ENCODE measurements around the gene DLEC1.
"Not testable (repeated sequence)": the region's sequence is repeated elsewhere in the genome, so short reads cannot be mapped to it uniquely, and the experiment has no call there.

DLEC1 gene

GRCh38 chr3:38139652-38140051 lies 100.6 kb downstream of the DLEC1 start:
- no peak for DNase-seq

GRCh38 chr3:38140326-38141172 lies 101.5 kb downstream of the DLEC1 start:
- DNase-seq: no peak

DNA sequence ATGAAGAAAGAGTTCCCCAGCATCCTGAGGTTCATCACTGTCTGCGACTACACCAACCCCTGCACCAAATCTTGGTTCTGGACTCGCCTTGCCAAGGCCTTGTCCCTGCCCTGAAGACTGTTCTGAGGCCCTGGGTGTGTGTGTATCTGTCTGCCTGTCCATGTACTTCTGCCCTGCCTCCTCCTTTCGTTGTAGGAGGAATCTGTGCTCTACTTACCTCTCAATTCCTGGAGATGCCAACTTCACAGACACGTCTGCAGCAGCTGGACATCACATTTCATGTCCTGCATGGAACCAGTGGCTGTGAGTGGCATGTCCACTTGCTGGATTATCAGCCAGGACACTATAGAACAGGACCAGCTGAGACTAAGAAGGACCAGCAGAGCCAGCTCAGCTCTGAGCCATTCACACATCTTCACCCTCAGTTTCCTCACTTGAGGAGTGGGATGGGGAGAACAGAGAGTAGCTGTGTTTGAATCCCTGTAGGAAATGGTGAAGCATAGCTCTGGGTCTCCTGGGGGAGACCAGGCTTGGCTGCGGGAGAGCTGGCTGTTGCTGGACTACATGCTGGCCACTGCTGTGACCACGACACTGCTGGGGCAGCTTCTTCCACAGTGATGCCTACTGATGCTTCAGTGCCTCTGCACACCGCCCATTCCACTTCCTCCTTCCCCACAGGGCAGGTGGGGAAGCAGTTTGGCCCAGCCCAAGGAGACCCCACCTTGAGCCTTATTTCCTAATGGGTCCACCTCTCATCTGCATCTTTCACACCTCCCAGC lies 102.4 kb downstream of the DLEC1 start:
- DNase-seq: no peak

DNA sequence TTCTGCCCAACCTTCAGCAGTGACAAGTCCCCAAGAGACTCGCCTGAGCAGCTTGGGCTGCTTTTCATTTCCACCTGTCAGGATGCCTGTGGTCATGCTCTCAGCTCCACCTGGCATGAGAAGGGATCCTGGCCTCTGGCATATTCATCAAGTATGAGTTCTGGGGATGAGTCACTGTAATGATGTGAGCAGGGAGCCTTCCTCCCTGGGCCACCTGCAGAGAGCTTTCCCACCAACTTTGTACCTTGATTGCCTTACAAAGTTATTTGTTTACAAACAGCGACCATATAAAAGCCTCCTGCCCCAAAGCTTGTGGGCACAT lies 102.9 kb downstream of the DLEC1 start:
- no peak for DNase-seq

DNA sequence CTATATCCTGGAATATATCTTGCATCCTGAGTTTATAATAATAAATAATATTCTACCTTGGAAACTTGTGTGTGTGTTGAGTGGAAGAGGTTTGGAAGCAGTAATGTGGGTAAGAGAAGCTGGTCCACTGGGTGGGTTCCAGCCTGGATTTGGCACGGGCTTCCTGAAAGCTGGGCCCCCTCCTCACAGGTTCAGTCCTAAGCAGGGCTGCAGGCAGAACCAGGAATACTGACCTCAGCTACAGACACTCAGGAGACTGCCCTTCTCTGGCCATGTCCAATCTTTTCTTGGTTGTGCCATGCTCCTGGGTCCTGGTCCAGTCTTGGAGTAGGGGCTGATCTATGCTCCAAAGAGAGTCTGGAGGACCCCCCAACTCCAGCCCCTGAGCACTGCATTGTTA lies 104.0 kb downstream of the DLEC1 start:
- DNase-seq: no peak

DNA sequence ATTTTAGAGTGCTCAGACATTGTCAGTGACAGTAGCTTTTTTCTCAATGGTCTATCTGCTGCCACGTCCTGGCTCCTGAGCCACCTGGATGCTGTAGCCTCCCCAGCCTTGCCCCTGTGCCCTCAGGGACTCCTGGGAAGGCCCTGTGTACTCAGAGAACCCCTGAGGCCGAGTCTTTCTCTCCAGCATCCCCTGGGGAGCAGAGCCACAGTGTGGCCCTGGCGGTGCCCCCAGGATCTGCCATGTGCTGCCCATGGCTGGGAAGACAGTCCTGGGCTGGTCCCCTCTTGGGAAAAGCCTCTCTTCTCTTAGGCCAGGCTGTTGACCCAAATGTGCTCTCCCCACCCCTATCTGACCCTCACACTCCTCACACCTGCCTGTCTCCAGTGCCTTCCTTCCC lies 104.5 kb downstream of the DLEC1 start:
- no peak for DNase-seq

DNA sequence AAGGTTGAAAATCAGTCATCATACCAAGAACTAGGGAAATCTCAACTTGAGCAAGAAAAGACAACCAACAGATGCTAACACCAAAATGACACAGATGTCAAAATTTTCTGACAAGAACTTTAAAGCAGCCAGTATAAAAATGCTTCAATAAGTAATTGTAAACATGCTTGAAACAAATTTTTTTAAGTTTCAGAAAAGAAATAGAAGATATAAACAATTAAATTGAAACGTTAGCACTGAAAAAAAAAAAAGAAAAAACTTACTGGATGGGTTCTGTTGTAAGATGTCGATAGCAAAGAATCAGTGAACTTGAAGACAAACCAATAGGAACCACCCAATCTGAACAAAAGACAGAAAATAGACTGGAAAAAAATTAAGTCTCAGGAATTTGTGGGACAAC lies 107.5 kb downstream of the DLEC1 start:
- DNase-seq: no peak

GRCh38 chr3:38147421-38147820 lies 108.4 kb downstream of the DLEC1 start:
- DNase-seq: no peak

DNA sequence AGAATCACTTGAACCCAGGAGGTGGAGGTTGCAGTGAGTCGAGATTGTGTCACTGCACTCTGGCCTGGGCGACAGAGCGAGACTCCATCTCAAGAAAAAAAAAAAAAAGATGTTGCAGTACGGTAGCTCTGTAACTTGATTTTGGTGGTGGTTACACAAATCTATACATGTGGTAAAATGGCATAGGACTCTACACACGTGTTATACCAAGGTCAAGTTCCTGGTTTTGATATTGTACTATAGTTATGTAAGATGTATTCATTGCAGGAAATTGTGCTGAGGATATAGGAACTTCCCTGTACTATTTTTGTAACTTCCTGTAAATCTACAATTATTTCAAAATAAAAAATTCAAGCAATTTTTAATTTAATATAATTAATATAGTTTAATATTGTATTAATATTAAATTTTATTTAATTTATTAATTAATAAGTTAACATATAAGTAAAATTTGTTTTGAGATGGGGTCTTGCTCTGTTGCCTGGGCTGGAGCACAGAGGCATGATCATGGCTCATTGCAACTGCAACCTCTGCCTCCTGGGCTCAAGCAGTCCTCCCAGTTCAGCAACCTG lies 109.4 kb downstream of the DLEC1 start:
- no peak for DNase-seq

GRCh38 chr3:38149708-38150107 lies 110.7 kb downstream of the DLEC1 start:
- DNase-seq: no peak

GRCh38 chr3:38150780-38151528 lies 111.9 kb downstream of the DLEC1 start:
- no peak for DNase-seq

- peak; percentile 41 for DNase-seq
These were observed 112.8 kb downstream of the DLEC1 start for GRCh38 chr3:38151667-38152265.

- DNase-seq: no peak
These were observed 113.6 kb downstream of the DLEC1 start for GRCh38 chr3:38152609-38153008.

DNA sequence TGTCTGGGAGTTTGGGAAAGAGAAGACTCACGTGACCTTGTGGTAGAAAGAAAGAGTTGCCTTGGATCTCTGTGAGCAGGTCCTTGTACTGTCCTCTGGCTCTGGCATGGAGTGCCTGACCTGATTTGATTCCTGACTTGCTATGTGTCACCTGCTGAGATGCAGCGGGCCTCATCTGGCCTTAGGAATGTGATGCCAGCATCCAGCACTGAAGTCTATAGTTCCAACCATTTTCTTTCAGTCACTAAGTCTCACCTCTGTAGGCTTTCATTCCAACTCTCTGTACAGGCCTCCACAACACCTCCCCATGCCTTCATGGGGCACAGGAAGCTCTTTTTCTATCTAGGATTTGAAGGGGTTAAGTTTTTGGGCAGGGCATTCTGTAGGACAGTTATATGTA lies 114.2 kb downstream of the DLEC1 start:
- no peak for DNase-seq

DNA sequence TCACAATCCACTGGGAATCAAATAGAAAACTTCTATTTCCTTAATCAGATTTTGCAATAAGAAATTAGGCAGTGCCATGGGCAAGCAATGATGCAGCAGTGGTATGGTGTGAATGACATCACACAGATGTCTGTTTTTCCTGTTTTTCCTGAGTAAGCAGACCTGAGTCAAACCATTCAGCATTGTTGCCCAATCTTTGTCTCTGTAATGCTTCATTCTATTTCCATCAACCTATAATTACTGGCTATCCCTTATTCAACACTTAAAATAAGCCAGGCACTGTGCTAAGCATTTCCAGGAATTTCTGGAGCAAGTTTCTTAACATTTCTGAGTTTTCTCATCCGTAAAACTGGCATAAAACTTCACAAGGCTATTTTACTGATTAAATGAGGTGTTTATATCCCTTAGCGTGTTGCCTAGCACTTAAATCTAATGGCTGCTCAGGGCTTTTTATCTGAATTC lies 115.1 kb downstream of the DLEC1 start:
- no peak for DNase-seq

DNA sequence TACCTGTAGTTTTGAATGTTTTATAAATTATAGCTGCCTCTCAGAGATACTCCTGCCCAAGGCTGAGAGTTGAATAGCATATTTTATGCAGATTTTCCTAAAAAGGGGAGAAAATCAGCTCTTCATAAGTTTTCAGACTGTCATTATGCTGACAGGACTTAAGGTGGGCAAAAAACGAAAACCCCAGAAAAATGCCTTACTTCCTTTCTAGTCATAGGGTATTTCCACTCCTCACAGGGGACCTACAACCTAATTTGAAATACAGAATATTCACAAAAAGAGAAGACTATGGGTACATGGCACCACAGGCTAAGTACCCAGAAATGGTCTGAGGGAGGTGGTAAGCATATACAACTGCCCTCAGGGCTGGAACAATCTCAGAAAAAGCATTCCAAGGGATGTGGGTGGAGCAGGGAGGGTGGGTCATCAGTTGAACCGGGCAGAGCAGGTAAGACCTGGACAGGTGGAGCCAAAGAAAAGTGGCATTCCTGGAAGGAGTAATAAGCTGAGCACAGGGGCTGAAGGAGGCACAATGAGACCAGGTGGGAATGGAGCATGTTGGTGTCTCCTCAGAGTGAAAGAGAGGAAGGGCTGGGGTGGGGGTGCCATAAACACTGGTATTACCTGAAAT lies 115.7 kb downstream of the DLEC1 start:
- DNase-seq: no peak

- no peak for DNase-seq
These were observed 116.8 kb downstream of the DLEC1 start for GRCh38 chr3:38155825-38156224.

DNA sequence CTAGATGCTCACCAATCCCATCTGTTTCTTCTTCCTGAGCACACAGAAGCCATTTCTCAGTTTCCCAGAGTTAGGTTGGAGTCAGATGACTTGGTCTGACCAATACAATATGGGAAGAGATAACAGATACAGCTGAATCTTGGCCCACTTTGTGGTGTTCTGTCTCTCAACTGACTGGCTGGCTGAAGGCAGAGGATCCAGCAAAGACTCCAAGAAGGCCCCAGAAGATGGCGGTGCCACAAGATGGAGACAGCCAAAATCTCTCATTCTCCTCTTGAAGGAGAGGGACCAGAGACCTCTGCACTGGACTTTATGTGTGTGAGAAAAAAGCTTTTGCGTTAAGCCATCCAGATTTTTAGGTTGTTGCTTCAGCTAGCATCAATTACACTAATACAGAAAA lies 118.1 kb downstream of the DLEC1 start:
- no peak for DNase-seq

GRCh38 chr3:38157595-38157994 lies 118.6 kb downstream of the DLEC1 start:
- no peak for DNase-seq

GRCh38 chr3:38158472-38158871 lies 119.5 kb downstream of the DLEC1 start:
- DNase-seq: no peak

GRCh38 chr3:38160704-38161103 lies 121.7 kb downstream of the DLEC1 start:
- DNase-seq: not testable (repeated sequence)

DNA sequence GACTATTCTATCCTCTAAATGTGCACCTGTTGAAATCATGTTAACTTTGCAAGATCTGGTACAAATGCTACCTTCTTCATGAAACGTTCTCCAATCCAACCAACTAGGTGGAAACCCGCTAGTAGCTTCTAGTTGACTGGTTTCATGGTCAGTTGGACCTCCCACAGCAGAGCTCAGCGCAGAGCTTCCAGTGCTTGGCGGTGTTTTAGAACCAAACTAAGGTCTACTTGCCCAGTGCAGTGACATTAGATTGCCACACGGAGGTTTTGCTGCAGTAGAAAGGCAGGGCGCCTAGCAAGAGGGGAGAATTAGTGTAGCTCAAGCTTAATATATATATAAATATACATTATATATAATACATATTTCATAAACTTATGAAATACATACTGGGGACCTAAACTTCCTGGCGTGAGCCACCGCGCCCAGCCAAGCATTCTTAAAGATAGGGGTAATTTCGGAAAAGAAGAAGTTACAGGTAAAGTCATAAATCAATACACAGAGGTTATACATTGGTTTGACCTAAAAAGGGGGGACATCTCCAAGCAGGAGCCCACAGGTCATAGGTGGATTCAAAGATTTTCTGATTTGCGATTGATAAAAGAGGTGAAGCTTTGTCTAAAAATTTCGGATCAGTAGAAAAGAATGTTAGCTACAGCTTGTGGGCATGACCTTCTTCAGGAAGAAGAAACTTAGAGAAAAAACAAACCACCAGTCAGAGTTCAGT lies 124.3 kb downstream of the DLEC1 start:
- DNase-seq: peak; percentile 31
